Suprapubic skin (tissue), 3 donors: ENCODE data around the gene TMEM94.

Experiments
- CTCF ChIP-seq, 2 donors: fragments of 200-600 bp in 1 of 2; fragments of 450-650 bp in 1 of 2; sonication (generic) in 1 of 2; IDR thresholded peaks; one replicate each; pipeline ENCODE4 v1.5.1; 2016 to 2019; ENCODE audit warnings: antibody characterized with exemption in 2 of 2, mild to moderate bottlenecking in 1 of 2, moderate library complexity in 1 of 2
- EP300 ChIP-seq: sonication (generic); formaldehyde crosslinking; IDR thresholded peaks from one replicate; pipeline ENCODE4 v1.6.1; 2017; ENCODE audit warnings: antibody characterized with exemption
- POLR2A ChIP-seq, 2 donors: fragments of 450-650 bp; IDR thresholded peaks; one replicate each; pipeline ENCODE4 v1.6.1; 2017; ENCODE audit warnings: antibody characterized with exemption in 2 of 2, mild to moderate bottlenecking in 2 of 2, moderate library complexity in 2 of 2

DNA sequence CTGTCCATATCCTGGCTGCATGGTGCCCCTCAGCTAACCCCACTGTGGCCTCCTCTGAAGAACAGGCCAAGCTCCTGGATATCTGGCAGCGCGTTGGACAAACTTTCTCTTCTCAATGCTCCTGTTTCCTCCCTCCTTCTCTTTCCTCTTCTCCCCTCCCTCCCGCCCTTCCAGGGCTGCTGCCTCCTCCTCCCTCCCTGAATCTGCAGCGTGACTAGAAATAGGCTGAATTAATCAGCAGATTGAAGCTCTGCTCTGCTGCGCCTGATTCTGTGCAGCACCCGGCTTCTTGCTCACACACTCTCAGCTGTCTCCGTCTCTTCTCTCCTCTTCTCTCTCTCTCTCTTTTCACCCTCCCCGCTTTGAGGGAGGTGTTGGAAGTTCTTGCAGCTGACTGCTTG lies 19.8 kb downstream of the TMEM94 start:
- TF ChIP-seq CTCF (IDR thresholded peaks at IDR 0.05) (no peak), POLR2A (IDR thresholded peaks at IDR 0.05) (no peak), EP300 (no peak)
